ENCODE data around the gene CR1. TPM values are rescaled to one million over a fixed set of nuclear protein-coding genes. Genes with fewer than 3 reads are reported as not detected.

The CR1 gene
- total and polyA plus RNA-seq, 2 of the 8 experiments (the other 6 are each of a cell fraction or from before 2014, with no cell fraction given) = 0.15 to 0.22 TPM

DNA sequence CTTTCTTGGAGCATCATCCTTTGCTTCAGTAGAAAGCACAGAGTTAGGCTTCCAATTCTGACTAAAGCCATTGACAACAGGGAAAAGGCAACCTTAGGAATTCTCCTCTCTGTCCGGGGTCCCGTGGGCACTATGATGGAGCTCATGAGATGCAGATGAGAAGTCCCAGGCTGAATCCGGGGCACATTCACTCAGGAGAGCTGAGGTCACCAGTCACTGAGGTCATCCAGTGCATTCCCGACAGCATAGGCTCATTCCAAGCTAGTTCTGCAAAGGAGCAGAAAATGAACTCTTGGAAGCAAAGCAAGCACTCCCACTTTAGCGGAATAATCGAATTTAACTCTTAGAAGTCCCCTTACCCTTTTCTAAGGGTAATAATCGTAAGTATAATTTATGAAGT lies 6.8 kb downstream of the CR1 start (continued):
- TF ChIP-seq, protein P1, sequence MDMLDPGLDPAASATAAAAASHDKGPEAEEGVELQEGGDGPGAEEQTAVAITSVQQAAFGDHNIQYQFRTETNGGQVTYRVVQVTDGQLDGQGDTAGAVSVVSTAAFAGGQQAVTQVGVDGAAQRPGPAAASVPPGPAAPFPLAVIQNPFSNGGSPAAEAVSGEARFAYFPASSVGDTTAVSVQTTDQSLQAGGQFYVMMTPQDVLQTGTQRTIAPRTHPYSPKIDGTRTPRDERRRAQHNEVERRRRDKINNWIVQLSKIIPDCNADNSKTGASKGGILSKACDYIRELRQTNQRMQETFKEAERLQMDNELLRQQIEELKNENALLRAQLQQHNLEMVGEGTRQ (IDR thresholded peaks at IDR 0.05; ENCODE audit: low read length) = no peak
- TF ChIP-seq POLR2A (IDR thresholded peaks at IDR 0.05; ENCODE audit: control extremely low read depth in 1 of 2, low read depth in 2 of 2, low read length in 2 of 2) (no peak), EGR1 (IDR thresholded peaks at IDR 0.05; ENCODE audit: borderline replicate concordance, low read depth, low read length) (no peak), BACH1 (IDR thresholded peaks at IDR 0.05; ENCODE audit: low read length) (no peak)
